Transverse colon (tissue), 4 donors: Measurements from ENCODE around the gene ISYNA1.

Experiments
- CTCF ChIP-seq, 5 experiments: fragments of 200-600 bp in 3 of 5; fragments of 450-650 bp in 2 of 5; sonication (generic) in 3 of 5; IDR thresholded peaks; 1 replicate in 2 of 5; 2 replicates in 3 of 5; pipeline ENCODE4 v1.5.1; 2016 to 2017; ENCODE audit warnings: antibody characterized with exemption in 5 of 5, inconsistent platforms in 3 of 5, mild to moderate bottlenecking in 2 of 5, moderate library complexity in 1 of 5
- POLR2AphosphoS5 ChIP-seq, 3 donors: sonication (generic); formaldehyde crosslinking; IDR thresholded peaks; one replicate each; pipeline ENCODE4 v1.6.1; 2016; ENCODE audit warnings: antibody characterized with exemption in 3 of 3

GRCh38 chr19:18439910-18440237 is 1.9 kb upstream of the ISYNA1 start:
- TF ChIP-seq POLR2AphosphoS5 (IDR thresholded peaks at IDR 0.05) (no peak), CTCF (IDR thresholded peaks at IDR 0.05) (no peak)
